Activated CD8-positive, alpha-beta memory T cell treated with anti-CD3 and anti-CD28 coated beads, Interleukin-2, amount 50 U/mL, for 1 hour (primary cell): Measurements from ENCODE around the gene OR5T3.
"Not testable (repeated sequence)": the region's sequence is repeated elsewhere in the genome, so short reads cannot be mapped to it uniquely, and the experiment has no call there.

Experiments used
- DNase-seq: peaks from one replicate; pipeline ENCODE4 v3.0.0-alpha.2; 2020; ENCODE audit errors: extremely low read depth

The OR5T3 gene

GRCh38 chr11:56251954-56252353 is at the start of gene OR5T3:
OR5T3 (plus strand) TSS chr11:56252254; CDS start chr11:56252254, 0 bp downstream.
- DNase-seq: no peak

GRCh38 chr11:56207790-56208189 is 44.3 kb upstream of the OR5T3 start:
- no peak for DNase-seq

- DNase-seq: no peak
These were observed 37.5 kb upstream of the OR5T3 start for GRCh38 chr11:56214537-56214936.

GRCh38 chr11:56219735-56220134 is 32.3 kb upstream of the OR5T3 start:
- not testable (repeated sequence) for DNase-seq

GRCh38 chr11:56234155-56234554 is 17.9 kb upstream of the OR5T3 start, which contains the start of gene OR5T2:
OR5T2 (minus strand) TSS chr11:56234255; CDS start chr11:56233062, 1,193 bp downstream.
- DNase-seq: no peak

GRCh38 chr11:56271092-56271491 is 19.0 kb downstream of the OR5T3 start:
- DNase-seq: no peak

GRCh38 chr11:56273854-56274253 is 21.8 kb downstream of the OR5T3 start, which contains the start of gene OR5T1:
OR5T1 (plus strand) TSS chr11:56274154; CDS start chr11:56275639, 1,485 bp downstream.
- DNase-seq: no peak

- no peak for DNase-seq
These were observed 40.1 kb downstream of the OR5T3 start, which contains the start of gene OR8H1 for GRCh38 chr11:56292154-56292553. OR8H1 (minus strand) TSS chr11:56292254; CDS start chr11:56291062, 1,192 bp downstream.

GRCh38 chr11:56296898-56297297 is 44.8 kb downstream of the OR5T3 start:
- no peak for DNase-seq
